Activated naive CD4-positive, alpha-beta T cell treated with anti-CD3 and anti-CD28 coated beads for 36 hours (primary cell): ENCODE results near the gene UNC13A. TPM values are rescaled to one million over a fixed set of nuclear protein-coding genes. Genes with fewer than 3 reads are reported as not detected.

Experiments used
- CTCF ChIA-PET: fragments of 350-600 bp; sonication (Branson Sonifier 250); formaldehyde crosslinking; loops from one replicate; lab custom pipeline; 2021; ENCODE audit warnings: antibody characterized with exemption; lab: Charles Lee
- DNase-seq: peaks from one replicate; pipeline ENCODE4 v3.0.0-alpha.2; 2020
- H3K27ac Mint-ChIP-seq: one replicate; pipeline ENCODE4 v1.8.0; 2021; ENCODE audit warnings: mild to moderate bottlenecking, mixed read lengths
- H3K27me3 Mint-ChIP-seq: one replicate; pipeline ENCODE4 v1.8.0; 2021; ENCODE audit warnings: low read depth, mixed read lengths
- H3K36me3 Mint-ChIP-seq: one replicate; pipeline ENCODE4 v1.8.0; 2021; ENCODE audit warnings: low read depth, mixed read lengths
- H3K4me1 Mint-ChIP-seq: one replicate; pipeline ENCODE4 v1.8.0; 2021; ENCODE audit warnings: low read depth, mixed read lengths
- H3K4me3 Mint-ChIP-seq: one replicate; pipeline ENCODE4 v1.8.0; 2021; ENCODE audit warnings: mild to moderate bottlenecking, moderate library complexity, mixed read lengths
- H3K9me3 Mint-ChIP-seq: one replicate; pipeline ENCODE4 v1.8.0; 2021; ENCODE audit warnings: mixed read lengths
- intact Hi-C: fragments of 100-400 bp; cut with micrococcal nuclease; formaldehyde crosslinking; loops from one replicate; pipeline ENCODE4 v1.15.1; 2023
- total RNA-seq, 2 experiments: library from RNA; stranded (reverse); gene quantifications; one replicate each; pipeline ENCODE4 v1.2.3, GENCODE V29; 2021

UNC13A gene
- total RNA-seq, 2 experiments from 2014 or later = 0.12 TPM; not detected in 1

GRCh38 chr19:17655751-17656472 lies 32.2 kb downstream of the UNC13A start:
- CTCF ChIA-PET = interaction anchor here (0.6 kb wide), 2 partner anchors 48 to 215 kb away, joined by 3 to 5 read pairs; no protein-coding TSS in a partner anchor
- no peak for DNase-seq
- no peak overlapping the region for H3K27ac Mint-ChIP-seq
- H3K4me3 Mint-ChIP-seq = no peak overlapping the region
- H3K36me3 Mint-ChIP-seq = no peaks in the 10 kb centered on the region
- intact Hi-C loops = no loop called here
- H3K27me3 Mint-ChIP-seq = peaks cover 4% of the 10 kb centered on the region
- no peaks in the 10 kb centered on the region for H3K4me1 Mint-ChIP-seq
- no peaks in the 10 kb centered on the region for H3K9me3 Mint-ChIP-seq

GRCh38 chr19:17654993-17655392 lies 33.2 kb downstream of the UNC13A start:
- no peaks in the 10 kb centered on the region for H3K4me1 Mint-ChIP-seq
- CTCF ChIA-PET = interaction anchor here (0.6 kb wide), 1 partner anchor 23 kb away, joined by 3 read pairs; no protein-coding TSS in a partner anchor
- no peaks in the 10 kb centered on the region for H3K9me3 Mint-ChIP-seq
- H3K27me3 Mint-ChIP-seq = peaks cover 4% of the 10 kb centered on the region
- no peak for DNase-seq
- no peak overlapping the region for H3K4me3 Mint-ChIP-seq
- H3K36me3 Mint-ChIP-seq = no peaks in the 10 kb centered on the region
- intact Hi-C loops = no loop called here
- no peak overlapping the region for H3K27ac Mint-ChIP-seq

- H3K36me3 Mint-ChIP-seq = no peaks in the 10 kb centered on the region
- CTCF ChIA-PET = no interaction called here
- peaks cover 4% of the 10 kb centered on the region for H3K27me3 Mint-ChIP-seq
Measured at GRCh38 chr19:17652627-17653026, 35.5 kb downstream of the UNC13A start.

GRCh38 chr19:17648786-17649185 lies 39.4 kb downstream of the UNC13A start:
- CTCF ChIA-PET = no interaction called here
- H3K4me3 Mint-ChIP-seq = no peak overlapping the region
- peaks cover 5% of the 10 kb centered on the region for H3K27me3 Mint-ChIP-seq
- intact Hi-C loops = no loop called here
- H3K9me3 Mint-ChIP-seq = no peaks in the 10 kb centered on the region
- H3K4me1 Mint-ChIP-seq = no peaks in the 10 kb centered on the region
- DNase-seq = no peak
- no peak overlapping the region for H3K27ac Mint-ChIP-seq
- no peaks in the 10 kb centered on the region for H3K36me3 Mint-ChIP-seq

More at GRCh38 chr19:17652627-17653026, 35.5 kb downstream of the UNC13A start:
- no peak overlapping the region for H3K4me3 Mint-ChIP-seq
- no peak for DNase-seq
- intact Hi-C loops = no loop called here
- no peaks in the 10 kb centered on the region for H3K4me1 Mint-ChIP-seq
- no peaks in the 10 kb centered on the region for H3K9me3 Mint-ChIP-seq
- H3K27ac Mint-ChIP-seq = no peak overlapping the region

- H3K4me3 Mint-ChIP-seq = no peak overlapping the region
- no peak overlapping the region for H3K27ac Mint-ChIP-seq
- peaks cover 8% of the 10 kb centered on the region for H3K27me3 Mint-ChIP-seq
- H3K4me1 Mint-ChIP-seq = no peaks in the 10 kb centered on the region
- H3K9me3 Mint-ChIP-seq = no peaks in the 10 kb centered on the region
- CTCF ChIA-PET = no interaction called here
- DNase-seq = no peak
- no peaks in the 10 kb centered on the region for H3K36me3 Mint-ChIP-seq
- intact Hi-C loops = no loop called here
Measured at GRCh38 chr19:17648097-17648660, 40.0 kb downstream of the UNC13A start.

GRCh38 chr19:17647071-17648020 lies 40.8 kb downstream of the UNC13A start:
- intact Hi-C loops = no loop called here
- H3K4me1 Mint-ChIP-seq = no peaks in the 10 kb centered on the region
- H3K4me3 Mint-ChIP-seq = no peak overlapping the region
- H3K9me3 Mint-ChIP-seq = no peaks in the 10 kb centered on the region
- DNase-seq = no peak
- peaks cover 8% of the 10 kb centered on the region for H3K27me3 Mint-ChIP-seq
- H3K27ac Mint-ChIP-seq = no peak overlapping the region
- CTCF ChIA-PET = no interaction called here
- H3K36me3 Mint-ChIP-seq = no peaks in the 10 kb centered on the region

- Mint-ChIP-seq H3K36me3 (no peaks in the 10 kb centered on the region), H3K27me3 (peaks cover 8% of the 10 kb centered on the region), H3K4me1 (no peaks in the 10 kb centered on the region), H3K27ac (no peak overlapping the region), H3K9me3 (no peaks in the 10 kb centered on the region), H3K4me3 (no peak overlapping the region)
- CTCF ChIA-PET = no interaction called here
- DNase-seq = peak; percentile 14
- intact Hi-C loops = no loop called here
Measured at GRCh38 chr19:17646441-17646840, 41.7 kb downstream of the UNC13A start.

- CTCF ChIA-PET = interaction anchor here (0.6 kb wide), 1 partner anchor 131 kb away, joined by 3 read pairs; no protein-coding TSS in a partner anchor
- no peak overlapping the region for H3K4me3 Mint-ChIP-seq
- H3K27me3 Mint-ChIP-seq = peaks cover 8% of the 10 kb centered on the region
- no peaks in the 10 kb centered on the region for H3K4me1 Mint-ChIP-seq
- H3K27ac Mint-ChIP-seq = no peak overlapping the region
- no peak for DNase-seq
- no peaks in the 10 kb centered on the region for H3K9me3 Mint-ChIP-seq
- no peaks in the 10 kb centered on the region for H3K36me3 Mint-ChIP-seq
- intact Hi-C loops = no loop called here
Measured at GRCh38 chr19:17645339-17645963, 42.7 kb downstream of the UNC13A start.

GRCh38 chr19:17642656-17643055 lies 45.5 kb downstream of the UNC13A start:
- Mint-ChIP-seq H3K27ac (no peak overlapping the region), H3K4me3 (no peak overlapping the region), H3K4me1 (no peaks in the 10 kb centered on the region), H3K27me3 (peaks cover 15% of the 10 kb centered on the region), H3K9me3 (no peaks in the 10 kb centered on the region), H3K36me3 (no peaks in the 10 kb centered on the region)
- no peak for DNase-seq
- CTCF ChIA-PET = no interaction called here
- intact Hi-C loops = no loop called here

- intact Hi-C loops = no loop called here
- Mint-ChIP-seq H3K36me3 (no peaks in the 10 kb centered on the region), H3K27me3 (peaks cover 13% of the 10 kb centered on the region), H3K9me3 (no peaks in the 10 kb centered on the region), H3K4me3 (no peak overlapping the region), H3K4me1 (no peaks in the 10 kb centered on the region), H3K27ac (no peak overlapping the region)
- DNase-seq = no peak
- CTCF ChIA-PET = no interaction called here
Measured at GRCh38 chr19:17641846-17642245, 46.3 kb downstream of the UNC13A start.

GRCh38 chr19:17641181-17641580 lies 47.0 kb downstream of the UNC13A start:
- intact Hi-C loops = no loop called here
- no peaks in the 10 kb centered on the region for H3K4me1 Mint-ChIP-seq
- H3K27ac Mint-ChIP-seq = no peak overlapping the region
- H3K27me3 Mint-ChIP-seq = peaks cover 12% of the 10 kb centered on the region
- no peak for DNase-seq
- no peak overlapping the region for H3K4me3 Mint-ChIP-seq
- no peaks in the 10 kb centered on the region for H3K36me3 Mint-ChIP-seq
- no peaks in the 10 kb centered on the region for H3K9me3 Mint-ChIP-seq
- CTCF ChIA-PET = no interaction called here

- intact Hi-C loops = no loop called here
- Mint-ChIP-seq H3K27me3 (no peaks in the 10 kb centered on the region), H3K27ac (no peak overlapping the region), H3K9me3 (no peaks in the 10 kb centered on the region), H3K4me1 (no peaks in the 10 kb centered on the region), H3K4me3 (no peak overlapping the region), H3K36me3 (no peaks in the 10 kb centered on the region)
- CTCF ChIA-PET = no interaction called here
- no peak for DNase-seq
Measured at GRCh38 chr19:17633700-17634099, 54.5 kb downstream of the UNC13A start.
